ENCODE measurements around the gene PEX5L.
A peak's percentile ranks its signal among the peaks of the same experiment; 100 is the strongest.

The PEX5L gene

GRCh38 chr3:179768080-179768479 lies 268.7 kb downstream of the PEX5L start:
- peak in 4 of 14 donors; percentile 3 to 4 (median 4) for DNase-seq

GRCh38 chr3:179766416-179767133 lies 270.2 kb downstream of the PEX5L start:
- no peak for DNase-seq

GRCh38 chr3:179765396-179765795 lies 271.3 kb downstream of the PEX5L start:
- no peak for DNase-seq

DNA sequence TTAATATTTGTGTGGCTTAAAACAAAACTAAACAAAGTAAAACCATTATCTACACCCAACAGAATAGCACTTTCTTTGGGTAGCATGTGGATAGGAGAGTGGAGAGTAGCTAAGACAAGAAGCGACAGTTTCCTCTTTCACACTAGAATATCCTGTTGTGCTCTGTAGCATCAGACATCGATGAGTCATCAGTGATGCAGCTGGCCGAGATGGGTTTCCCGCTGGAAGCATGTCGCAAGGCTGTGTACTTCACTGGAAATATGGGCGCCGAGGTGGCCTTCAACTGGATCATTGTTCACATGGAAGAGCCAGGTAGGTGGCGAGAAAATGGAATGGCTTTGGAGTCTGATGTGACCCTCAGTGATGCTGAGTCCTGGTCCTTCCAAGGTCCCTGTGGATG lies 275.8 kb downstream of the PEX5L start:
- DNase-seq = no peak

DNA sequence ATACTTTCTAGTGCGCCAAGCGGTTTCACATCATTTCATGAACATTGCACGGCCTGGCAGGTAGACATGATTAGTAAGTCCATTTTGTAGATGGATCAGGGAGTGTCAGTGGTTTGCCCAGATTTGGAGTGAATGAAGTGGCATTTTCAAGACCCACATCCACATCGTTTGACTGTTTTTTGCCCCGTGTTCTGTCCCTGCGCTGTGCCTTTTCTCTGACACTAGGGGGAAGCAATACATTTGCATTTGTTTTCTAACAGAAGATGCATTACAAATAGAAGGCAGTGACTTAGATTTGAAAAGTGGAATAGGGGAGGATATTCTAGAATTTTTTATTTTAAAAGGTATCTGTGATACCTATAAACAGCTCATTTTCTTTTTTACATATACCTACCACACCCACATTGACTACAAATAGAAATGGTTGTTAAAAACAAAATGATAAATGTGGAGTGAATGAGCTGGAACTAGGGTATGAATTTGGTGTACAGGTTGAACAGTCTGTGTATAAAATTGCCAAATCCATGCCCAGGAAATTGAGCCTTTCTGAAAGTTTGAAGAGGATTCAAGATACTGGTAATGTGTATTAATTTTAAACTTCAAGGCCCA lies 285.9 kb downstream of the PEX5L start:
- DNase-seq = no peak

DNA sequence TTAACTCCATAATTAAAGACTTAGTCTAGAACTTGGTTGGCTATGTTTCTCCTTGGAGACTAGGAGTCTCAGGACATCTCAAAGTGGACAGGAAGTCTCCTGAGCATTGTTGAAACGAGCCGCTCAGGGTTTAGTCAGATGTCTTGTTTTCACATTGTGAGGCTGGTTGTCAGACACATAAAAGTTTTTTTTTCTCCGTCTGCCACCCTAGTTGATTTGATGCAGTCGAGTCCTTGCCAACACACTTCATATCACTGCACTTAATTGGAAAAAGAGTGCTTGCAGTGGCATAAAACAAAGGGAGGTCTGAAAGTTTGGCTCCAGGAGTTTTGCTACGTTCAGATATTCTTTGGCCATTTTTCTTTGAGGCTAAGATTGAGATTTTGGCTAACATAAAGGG lies 291.0 kb downstream of the PEX5L start:
- no peak for DNase-seq

- no peak for DNase-seq
Observed at GRCh38 chr3:179745079-179745478, 291.7 kb downstream of the PEX5L start.
